Neural cell (in vitro differentiated cells): ENCODE measurements around the gene THAP4.

ENCODE experiments used
- CTCF ChIP-seq: fragments of 450-650 bp; IDR thresholded peaks from 2 replicates; pipeline ENCODE4 v1.5.1; 2014; ENCODE audit warnings: antibody characterized with exemption, mild to moderate bottlenecking, moderate library complexity; ENCODE audit not compliant: poor library complexity, severe bottlenecking
- EP300 ChIP-seq: fragments of 450-650 bp; conservative IDR thresholded peaks from 2 replicates; pipeline ENCODE4 v1.6.1; 2014; ENCODE audit warnings: antibody characterized with exemption, mild to moderate bottlenecking, moderate library complexity; ENCODE audit not compliant: poor library complexity, severe bottlenecking
- EZH2 ChIP-seq: fragments of 200-600, 300-800 bp; shearing (Covaris generic), sonication (generic); IDR thresholded peaks from 2 replicates; pipeline ENCODE4 v1.6.1; 2014; ENCODE audit warnings: antibody characterized with exemption, low read length, borderline replicate concordance, mild to moderate bottlenecking; ENCODE audit not compliant: insufficient read depth, poor library complexity, severe bottlenecking
- RAD21 ChIP-seq: fragments of 450-650 bp; conservative IDR thresholded peaks from 2 replicates; pipeline ENCODE4 v1.6.1; 2014; ENCODE audit warnings: antibody characterized with exemption, mild to moderate bottlenecking, moderate library complexity
- REST ChIP-seq: IDR thresholded peaks from 2 replicates; pipeline ENCODE4 v1.6.1; 2012; ENCODE audit warnings: borderline replicate concordance
- TAF1 ChIP-seq: IDR thresholded peaks from 2 replicates; pipeline ENCODE4 v1.6.1; 2012; ENCODE audit warnings: low read depth

- TF ChIP-seq CTCF (no peak), RAD21 (no peak), EP300 (no peak), REST (no peak), TAF1 (no peak), EZH2 (no peak)
Observed at GRCh38 chr2:241553981-241554380, 83.0 kb downstream of the THAP4 start.
